Loucy (cell line): ENCODE measurements around the gene KIF26A.
"Not testable (repeated sequence)": the region's sequence is repeated elsewhere in the genome, so short reads cannot be mapped to it uniquely, and the experiment has no call there.

Source experiments
- H2AFZ ChIP-seq: fragments of 200-600 bp; sonication (generic); 2 replicates; pipeline ENCODE4 v1.6.0; 2016; ENCODE audit warnings: antibody characterized with exemption, mild to moderate bottlenecking, low read length, moderate library complexity
- H3F3A ChIP-seq: fragments of 200-600 bp; 2 replicates; pipeline ENCODE4 v1.6.0; 2016; ENCODE audit warnings: antibody characterized with exemption, low read depth, mild to moderate bottlenecking
- H3K27me3 ChIP-seq: fragments of 200-600 bp; sonication (generic); 2 replicates; pipeline ENCODE4 v1.6.1; 2014; ENCODE audit warnings: low read length, mild to moderate bottlenecking; ENCODE audit not compliant: insufficient read depth, poor library complexity, severe bottlenecking
- H3K36me3 ChIP-seq: fragments of 200-600 bp; sonication (generic); 2 replicates; pipeline ENCODE4 v1.6.1; 2016; ENCODE audit warnings: low read length; ENCODE audit not compliant: insufficient read depth
- H3K4me1 ChIP-seq: fragments of 200-600 bp; sonication (generic); 2 replicates; pipeline ENCODE4 v1.5.1; 2014; ENCODE audit warnings: low read length, mild to moderate bottlenecking; ENCODE audit not compliant: insufficient read depth, poor library complexity, severe bottlenecking
- H3K4me2 ChIP-seq: fragments of 200-600 bp; sonication (generic); 2 replicates; pipeline ENCODE4 v1.6.0; 2014; ENCODE audit warnings: antibody characterized with exemption, low read length, low read depth, mild to moderate bottlenecking; ENCODE audit not compliant: poor library complexity, severe bottlenecking
- H3K4me3 ChIP-seq: fragments of 200-600 bp; sonication (generic); 2 replicates; pipeline ENCODE4 v1.5.1; 2014; ENCODE audit warnings: low read length, mild to moderate bottlenecking, mixed read lengths; ENCODE audit not compliant: poor library complexity, severe bottlenecking
- H3K79me2 ChIP-seq: fragments of 200-600 bp; sonication (generic); 2 replicates; pipeline ENCODE4 v1.6.1; 2014; ENCODE audit warnings: low read length; ENCODE audit not compliant: insufficient read depth
- H3K9ac ChIP-seq: fragments of 200-600 bp; sonication (generic); 2 replicates; pipeline ENCODE4 v1.6.0; 2014; ENCODE audit warnings: mild to moderate bottlenecking, low read depth, low read length, moderate library complexity; ENCODE audit not compliant: poor library complexity, severe bottlenecking
- H3K9me2 ChIP-seq: fragments of 200-600 bp; sonication (generic); replicated peaks from 2 replicates; pipeline ENCODE4 v1.6.1; 2016; ENCODE audit warnings: low read depth, low read length, mixed read lengths
- H3K9me3 ChIP-seq: fragments of 200-600 bp; sonication (generic); 2 replicates; pipeline ENCODE4 v1.6.1; 2014; ENCODE audit warnings: mild to moderate bottlenecking, antibody characterized with exemption, low read length, low read depth; ENCODE audit not compliant: insufficient read depth
- H4K20me1 ChIP-seq: fragments of 200-600 bp; sonication (generic); 2 replicates; pipeline ENCODE4 v1.6.0; 2014; ENCODE audit warnings: antibody characterized with exemption, low read length, mild to moderate bottlenecking; ENCODE audit not compliant: insufficient read depth, poor library complexity, severe bottlenecking
- CTCF ChIP-seq: fragments of 200-600 bp; sonication (generic); conservative IDR thresholded peaks from 2 replicates; pipeline ENCODE4 v1.5.1; 2014; ENCODE audit warnings: mild to moderate bottlenecking, antibody characterized with exemption, low read length
- EZH2phosphoT487 ChIP-seq: fragments of 200-600 bp; IDR thresholded peaks from 2 replicates; pipeline ENCODE4 v1.6.1; 2018; ENCODE audit warnings: antibody characterized with exemption, mild to moderate bottlenecking, moderate library complexity, borderline replicate concordance

KIF26A gene

GRCh38 chr14:104206281-104206904, 68.0 kb downstream of the KIF26A start:
- Histone ChIP-seq H3K79me2 (no peaks in the 10 kb centered on the region), H3K4me1 (peaks cover 7% of the 10 kb centered on the region), H3F3A (no peaks in the 10 kb centered on the region), H3K9me2 (no peaks in the 10 kb centered on the region), H2AFZ (no peak overlapping the region), H3K4me3 (no peak overlapping the region), H3K9me3 (no peaks in the 10 kb centered on the region), H3K27me3 (no peaks in the 10 kb centered on the region), H3K4me2 (no peak overlapping the region), H4K20me1 (no peaks in the 10 kb centered on the region), H3K9ac (no peak overlapping the region), H3K36me3 (no peaks in the 10 kb centered on the region)
- no peak for TF ChIP-seq CTCF
- no peak for TF ChIP-seq EZH2phosphoT487

GRCh38 chr14:104207142-104208014, 69.0 kb downstream of the KIF26A start:
- Histone ChIP-seq H3F3A (no peaks in the 10 kb centered on the region), H4K20me1 (no peaks in the 10 kb centered on the region), H3K9ac (no peak overlapping the region), H3K79me2 (no peaks in the 10 kb centered on the region), H3K4me1 (peaks cover under 1% of the 10 kb centered on the region), H3K27me3 (no peaks in the 10 kb centered on the region), H2AFZ (no peak overlapping the region), H3K36me3 (no peaks in the 10 kb centered on the region), H3K4me3 (no peak overlapping the region), H3K4me2 (no peak overlapping the region), H3K9me3 (no peaks in the 10 kb centered on the region), H3K9me2 (no peaks in the 10 kb centered on the region)
- TF ChIP-seq CTCF (no peak), EZH2phosphoT487 (no peak)

DNA sequence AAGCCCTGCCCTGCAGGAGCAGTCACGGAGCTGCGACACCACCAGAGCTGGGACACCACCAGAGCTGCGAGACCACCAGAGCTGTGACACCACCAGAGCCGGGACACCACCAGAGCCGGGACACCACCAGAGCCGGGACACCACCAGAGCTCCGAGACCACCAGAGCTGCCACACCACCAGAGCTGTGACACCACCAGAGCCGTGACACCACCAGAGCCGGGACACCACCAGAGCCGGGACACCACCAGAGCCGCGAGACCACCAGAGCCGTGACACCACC, 69.6 kb downstream of the KIF26A start:
- not testable (repeated sequence) for H3K36me3 ChIP-seq, H3F3A ChIP-seq, H2AFZ ChIP-seq, H3K9me2 ChIP-seq, H3K79me2 ChIP-seq, H3K9ac ChIP-seq, H3K4me3 ChIP-seq, H3K27me3 ChIP-seq, H4K20me1 ChIP-seq, H3K4me1 ChIP-seq, H3K4me2 ChIP-seq, H3K9me3 ChIP-seq

DNA sequence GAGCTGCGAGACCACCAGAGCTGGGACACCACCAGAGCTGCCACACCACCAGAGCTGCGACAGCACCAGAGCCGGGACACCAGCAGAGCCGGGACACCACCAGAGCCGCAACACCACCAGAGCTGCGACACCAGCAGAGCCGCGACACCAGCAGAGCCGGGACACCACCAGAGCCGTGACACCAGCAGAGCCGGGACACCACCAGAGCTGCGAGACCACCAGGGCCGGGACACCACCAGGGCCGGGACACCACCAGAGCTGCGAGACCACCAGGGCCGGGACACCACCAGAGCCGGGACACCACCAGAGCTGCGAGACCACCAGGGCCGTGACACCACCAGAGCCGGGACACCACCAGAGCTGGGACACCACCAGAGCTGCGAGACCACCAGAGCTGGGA, 69.9 kb downstream of the KIF26A start:
- not testable (repeated sequence) for H3K4me2 ChIP-seq, H3K9ac ChIP-seq, H3K9me3 ChIP-seq, H3K36me3 ChIP-seq, H3K9me2 ChIP-seq, H3K4me1 ChIP-seq, H4K20me1 ChIP-seq, H3K27me3 ChIP-seq, H3F3A ChIP-seq, H3K79me2 ChIP-seq, H2AFZ ChIP-seq, H3K4me3 ChIP-seq

DNA sequence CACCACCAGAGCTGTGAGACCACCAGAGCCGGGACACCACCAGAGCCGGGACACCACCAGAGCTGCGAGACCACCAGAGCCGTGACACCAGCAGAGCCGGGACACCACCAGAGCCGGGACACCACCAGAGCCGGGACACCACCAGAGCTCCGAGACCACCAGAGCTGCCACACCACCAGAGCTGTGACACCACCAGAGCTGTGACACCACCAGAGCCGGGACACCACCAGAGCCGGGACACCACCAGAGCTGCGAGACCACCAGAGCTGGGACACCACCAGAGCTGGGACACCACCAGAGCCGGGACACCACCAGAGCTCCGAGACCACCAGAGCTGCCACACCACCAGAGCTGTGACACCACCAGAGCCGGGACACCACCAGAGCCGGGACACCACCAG, 70.7 kb downstream of the KIF26A start:
- not testable (repeated sequence) for H3K9ac ChIP-seq, H3K4me1 ChIP-seq, H3K9me3 ChIP-seq, H3K4me3 ChIP-seq, H3K36me3 ChIP-seq, H3K79me2 ChIP-seq, H3F3A ChIP-seq, H2AFZ ChIP-seq, H3K9me2 ChIP-seq, H3K4me2 ChIP-seq, H4K20me1 ChIP-seq, H3K27me3 ChIP-seq
